Astrocyte (in vitro differentiated cells and primary cell): Measurements from ENCODE around the gene ENPP3. TPM values are rescaled to one million over a fixed set of nuclear protein-coding genes. Genes with fewer than 3 reads are reported as not detected.

Experiments
- DNase-seq: peaks from one replicate; pipeline ENCODE4 v3.0.0-alpha.2; 2010; ENCODE audit warnings: low read depth
- FAIRE-seq: peaks from 2 replicates; lab custom pipeline; 2011; peaks lifted over from hg19 to GRCh38; lab: Jason Lieb, UNC
- H2AFZ ChIP-seq: 2 replicates; pipeline ENCODE4 v1.6.0; 2012; ENCODE audit warnings: low read depth, low read length, inconsistent platforms
- H3K27ac ChIP-seq: 2 replicates; pipeline ENCODE4 v1.5.1; 2011; ENCODE audit warnings: low read depth, low read length, inconsistent platforms
- H3K27me3 ChIP-seq: 2 replicates; pipeline ENCODE4 v1.6.0; 2011; ENCODE audit warnings: low read length, inconsistent platforms; ENCODE audit not compliant: insufficient read depth
- H3K36me3 ChIP-seq: 2 replicates; pipeline ENCODE4 v1.5.1; 2011; ENCODE audit warnings: low read length, inconsistent platforms; ENCODE audit not compliant: insufficient read depth
- H3K4me1 ChIP-seq: 2 replicates; pipeline ENCODE4 v1.5.1; 2011; ENCODE audit warnings: low read length, inconsistent platforms; ENCODE audit not compliant: insufficient read depth
- H3K4me2 ChIP-seq: 2 replicates; pipeline ENCODE4 v1.6.0; 2012; ENCODE audit warnings: low read length, inconsistent platforms
- H3K4me3 ChIP-seq: 2 replicates; pipeline ENCODE4 v1.5.1; 2011; ENCODE audit warnings: low read depth, mild to moderate bottlenecking, low read length, inconsistent platforms; ENCODE audit not compliant: insufficient read depth
- H3K79me2 ChIP-seq: 2 replicates; pipeline ENCODE4 v1.6.0; 2012; ENCODE audit warnings: mild to moderate bottlenecking, low read length, inconsistent platforms; ENCODE audit not compliant: insufficient read depth
- H3K9ac ChIP-seq: 2 replicates; pipeline ENCODE4 v1.6.0; 2012; ENCODE audit warnings: mild to moderate bottlenecking, low read length, inconsistent platforms
- H3K9me3 ChIP-seq: 2 replicates; pipeline ENCODE4 v1.5.1; 2012; ENCODE audit warnings: low read depth, mild to moderate bottlenecking, low read length, inconsistent platforms; ENCODE audit not compliant: insufficient read depth
- H4K20me1 ChIP-seq: 2 replicates; pipeline ENCODE4 v1.6.0; 2012; ENCODE audit warnings: low read length, inconsistent platforms; ENCODE audit not compliant: insufficient read depth
- H3K27ac Mint-ChIP-seq: one replicate; pipeline ENCODE4 v1.8.0; 2021; ENCODE audit warnings: mild to moderate bottlenecking, mixed read lengths; ENCODE audit not compliant: unreplicated experiment
- H3K27me3 Mint-ChIP-seq: one replicate; pipeline ENCODE4 v1.8.0; 2021; ENCODE audit warnings: low read depth, mixed read lengths; ENCODE audit not compliant: unreplicated experiment
- H3K36me3 Mint-ChIP-seq: one replicate; pipeline ENCODE4 v1.8.0; 2021; ENCODE audit warnings: low read depth, mixed read lengths; ENCODE audit not compliant: unreplicated experiment
- H3K4me1 Mint-ChIP-seq: one replicate; pipeline ENCODE4 v1.8.0; 2021; ENCODE audit warnings: low read depth, mixed read lengths; ENCODE audit not compliant: unreplicated experiment
- H3K4me3 Mint-ChIP-seq: one replicate; pipeline ENCODE4 v1.8.0; 2021; ENCODE audit warnings: mild to moderate bottlenecking, moderate library complexity, mixed read lengths; ENCODE audit not compliant: unreplicated experiment
- H3K9me3 Mint-ChIP-seq: one replicate; pipeline ENCODE4 v1.8.0; 2021; ENCODE audit warnings: mild to moderate bottlenecking, mixed read lengths; ENCODE audit not compliant: unreplicated experiment
- EZH2 ChIP-seq: IDR thresholded peaks from 2 replicates; pipeline ENCODE4 v1.6.1; 2012; ENCODE audit warnings: mild to moderate bottlenecking, low read length, inconsistent platforms; ENCODE audit not compliant: insufficient read depth
- total RNA-seq: library from RNA; stranded (reverse); gene quantifications from 2 replicates; pipeline ENCODE4 v1.2.1, GENCODE V29; 2021
- TF ChIP-seq, protein P1 (sequence below): IDR thresholded peaks from 2 replicates; pipeline ENCODE4 v1.5.1; 2011; ENCODE audit warnings: low read depth, mild to moderate bottlenecking, inconsistent platforms, low read length, moderate library complexity; ENCODE audit not compliant: insufficient read depth

Gene ENPP3
- total RNA-seq, 1 donor from 2014 or later = not detected

GRCh38 chr6:131655951-131656350 lies 18.8 kb downstream of the ENPP3 start:
- Histone ChIP-seq H3K9ac (no peak overlapping the region), H3K79me2 (no peaks in the 10 kb centered on the region), H3K4me2 (no peak overlapping the region), H3K4me3 (no peak overlapping the region), H3K9me3 (no peaks in the 10 kb centered on the region), H4K20me1 (no peaks in the 10 kb centered on the region), H3K27me3 (no peaks in the 10 kb centered on the region), H3K27ac (no peak overlapping the region), H2AFZ (no peak overlapping the region), H3K36me3 (no peaks in the 10 kb centered on the region), H3K4me1 (no peaks in the 10 kb centered on the region)
- Mint-ChIP-seq H3K4me1 (peaks cover 8% of the 10 kb centered on the region), H3K9me3 (no peaks in the 10 kb centered on the region), H3K27me3 (no peaks in the 10 kb centered on the region), H3K27ac (no peak overlapping the region), H3K4me3 (no peak overlapping the region), H3K36me3 (no peaks in the 10 kb centered on the region)
- no peak for DNase-seq
- FAIRE-seq = no peak
- TF ChIP-seq EZH2 = no peak
- TF ChIP-seq, protein P1, sequence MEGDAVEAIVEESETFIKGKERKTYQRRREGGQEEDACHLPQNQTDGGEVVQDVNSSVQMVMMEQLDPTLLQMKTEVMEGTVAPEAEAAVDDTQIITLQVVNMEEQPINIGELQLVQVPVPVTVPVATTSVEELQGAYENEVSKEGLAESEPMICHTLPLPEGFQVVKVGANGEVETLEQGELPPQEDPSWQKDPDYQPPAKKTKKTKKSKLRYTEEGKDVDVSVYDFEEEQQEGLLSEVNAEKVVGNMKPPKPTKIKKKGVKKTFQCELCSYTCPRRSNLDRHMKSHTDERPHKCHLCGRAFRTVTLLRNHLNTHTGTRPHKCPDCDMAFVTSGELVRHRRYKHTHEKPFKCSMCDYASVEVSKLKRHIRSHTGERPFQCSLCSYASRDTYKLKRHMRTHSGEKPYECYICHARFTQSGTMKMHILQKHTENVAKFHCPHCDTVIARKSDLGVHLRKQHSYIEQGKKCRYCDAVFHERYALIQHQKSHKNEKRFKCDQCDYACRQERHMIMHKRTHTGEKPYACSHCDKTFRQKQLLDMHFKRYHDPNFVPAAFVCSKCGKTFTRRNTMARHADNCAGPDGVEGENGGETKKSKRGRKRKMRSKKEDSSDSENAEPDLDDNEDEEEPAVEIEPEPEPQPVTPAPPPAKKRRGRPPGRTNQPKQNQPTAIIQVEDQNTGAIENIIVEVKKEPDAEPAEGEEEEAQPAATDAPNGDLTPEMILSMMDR = no peak

- no peak overlapping the region for H3K4me3 ChIP-seq
- no peaks in the 10 kb centered on the region for H3K27me3 ChIP-seq
- H3K27ac Mint-ChIP-seq = no peak overlapping the region
- H3K27ac ChIP-seq = no peak overlapping the region
- peaks cover 8% of the 10 kb centered on the region for H3K4me1 Mint-ChIP-seq
- H3K36me3 Mint-ChIP-seq = no peaks in the 10 kb centered on the region
- no peak overlapping the region for H3K9ac ChIP-seq
- no peaks in the 10 kb centered on the region for H3K9me3 Mint-ChIP-seq
- H3K4me2 ChIP-seq = no peak overlapping the region
- no peak for DNase-seq
- no peaks in the 10 kb centered on the region for H3K36me3 ChIP-seq
- H3K9me3 ChIP-seq = no peaks in the 10 kb centered on the region
- TF ChIP-seq, protein P1 = no peak
- TF ChIP-seq EZH2 = no peak
- no peaks in the 10 kb centered on the region for H3K4me1 ChIP-seq
- H3K27me3 Mint-ChIP-seq = no peaks in the 10 kb centered on the region
- no peaks in the 10 kb centered on the region for H3K79me2 ChIP-seq
- FAIRE-seq = no peak
- H2AFZ ChIP-seq = no peak overlapping the region
- H3K4me3 Mint-ChIP-seq = no peak overlapping the region
- H4K20me1 ChIP-seq = no peaks in the 10 kb centered on the region
These were observed 19.6 kb downstream of the ENPP3 start for GRCh38 chr6:131656667-131657066.

DNA sequence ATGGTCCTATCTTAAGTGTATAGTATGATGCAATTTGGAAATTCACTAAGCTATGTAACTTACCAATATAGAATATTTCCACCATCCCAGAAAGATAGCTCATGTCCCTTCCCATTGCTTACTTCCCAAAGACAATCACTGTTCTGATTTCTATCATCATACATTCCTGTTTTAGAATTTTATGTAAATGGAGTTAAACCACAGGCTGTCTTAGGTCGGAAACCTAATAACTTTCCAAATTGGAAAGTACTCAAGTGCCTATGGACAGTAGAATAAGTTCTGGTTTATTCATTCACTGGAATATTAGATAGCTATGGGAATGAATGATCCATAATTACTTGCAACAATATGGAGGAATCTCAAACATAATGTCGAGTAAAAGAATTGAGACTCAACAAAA lies 20.1 kb downstream of the ENPP3 start:
- Mint-ChIP-seq H3K27ac (no peak overlapping the region), H3K27me3 (no peaks in the 10 kb centered on the region), H3K4me3 (no peak overlapping the region), H3K36me3 (no peaks in the 10 kb centered on the region), H3K4me1 (peaks cover 8% of the 10 kb centered on the region), H3K9me3 (no peaks in the 10 kb centered on the region)
- no peak overlapping the region for H3K9ac ChIP-seq
- H3K27ac ChIP-seq = no peak overlapping the region
- DNase-seq (peak; percentile 45), FAIRE-seq (no peak)
- H3K36me3 ChIP-seq = no peaks in the 10 kb centered on the region
- no peaks in the 10 kb centered on the region for H3K9me3 ChIP-seq
- H3K4me2 ChIP-seq = peak overlapping the region; percentile 15
- no peaks in the 10 kb centered on the region for H3K79me2 ChIP-seq
- TF ChIP-seq, protein P1 = no peak
- no peak for TF ChIP-seq EZH2
- H4K20me1 ChIP-seq = no peaks in the 10 kb centered on the region
- no peaks in the 10 kb centered on the region for H3K4me1 ChIP-seq
- H2AFZ ChIP-seq = no peak overlapping the region
- no peak overlapping the region for H3K4me3 ChIP-seq
- no peaks in the 10 kb centered on the region for H3K27me3 ChIP-seq
